GM23248 (cell line): ENCODE data around the gene ST6GAL1.

Source experiments
- EZH2 ChIP-seq: fragments of 200-600 bp; sonication (generic); IDR thresholded peaks from 2 replicates; pipeline ENCODE4 v1.6.1; 2018; ENCODE audit warnings: antibody characterized with exemption, mild to moderate bottlenecking; ENCODE audit not compliant: insufficient read depth, poor library complexity, severe bottlenecking
- EZH2phosphoT487 ChIP-seq: fragments of 200-600 bp; sonication (generic); IDR thresholded peaks from 2 replicates; pipeline ENCODE4 v1.6.1; 2018; ENCODE audit warnings: antibody characterized with exemption, moderate library complexity, mild to moderate bottlenecking, low read depth; ENCODE audit not compliant: insufficient read depth

GRCh38 chr3:186902154-186902553 is 28.2 kb upstream of the ST6GAL1 start:
- no peak for TF ChIP-seq EZH2phosphoT487
- TF ChIP-seq EZH2: no peak
